GM19099 (cell line): ENCODE data around the gene ACSL4.

ENCODE experiments used
- POLR2A ChIP-seq: IDR thresholded peaks from 3 replicates; pipeline ENCODE4 v1.6.1; 2011; ENCODE audit warnings: low read depth; ENCODE audit not compliant: insufficient read length; ENCODE audit errors: extremely low read depth

The ACSL4 gene

GRCh38 chrX:109638158-109638557 lies 94.9 kb downstream of the ACSL4 start:
- TF ChIP-seq POLR2A: no peak

- TF ChIP-seq POLR2A: no peak
Observed at GRCh38 chrX:109635146-109635545, 97.9 kb downstream of the ACSL4 start.

GRCh38 chrX:109632906-109633504 lies 100.1 kb downstream of the ACSL4 start:
- no peak for TF ChIP-seq POLR2A

GRCh38 chrX:109629310-109629709 lies 103.7 kb downstream of the ACSL4 start:
- TF ChIP-seq POLR2A: no peak

GRCh38 chrX:109626637-109627036 lies 106.4 kb downstream of the ACSL4 start:
- TF ChIP-seq POLR2A: no peak

- no peak for TF ChIP-seq POLR2A
Observed at GRCh38 chrX:109624641-109625616, 108.1 kb downstream of the ACSL4 start, which contains the start of gene KCNE5. KCNE5 (minus strand) TSS chrX:109625172; CDS start chrX:109625020, 152 bp downstream.

- TF ChIP-seq POLR2A: no peak
Observed at GRCh38 chrX:109623997-109624396, 109.1 kb downstream of the ACSL4 start.

GRCh38 chrX:109622270-109622669 lies 110.8 kb downstream of the ACSL4 start:
- no peak for TF ChIP-seq POLR2A

- no peak for TF ChIP-seq POLR2A
Observed at GRCh38 chrX:109619771-109620170, 113.3 kb downstream of the ACSL4 start.

GRCh38 chrX:109614951-109615350 lies 118.1 kb downstream of the ACSL4 start:
- TF ChIP-seq POLR2A: no peak

- TF ChIP-seq POLR2A: no peak
Observed at GRCh38 chrX:109601486-109601885, 131.6 kb downstream of the ACSL4 start.

GRCh38 chrX:109600237-109600651 lies 132.8 kb downstream of the ACSL4 start:
- no peak for TF ChIP-seq POLR2A

GRCh38 chrX:109596015-109596414 lies 137.0 kb downstream of the ACSL4 start:
- no peak for TF ChIP-seq POLR2A
